Heart left ventricle (tissue), 13 donors: ENCODE data around the gene TBPL2.

Experiments used
- POLR2A ChIP-seq, 2 donors: fragments of 450-650 bp; IDR thresholded peaks; one replicate each; pipeline ENCODE4 v1.6.1; 2017; ENCODE audit warnings: antibody characterized with exemption in 2 of 2, mild to moderate bottlenecking in 2 of 2, moderate library complexity in 2 of 2
- TF ChIP-seq, protein P1 (sequence below), 12 donors: fragments of 200-600 bp; sonication (generic) in 4 of 12; IDR thresholded peaks; one replicate each; pipeline versions ENCODE4 v1.5.0 to v1.8.0; 2018 to 2022; ENCODE audit warnings: antibody characterized with exemption in 12 of 12, mild to moderate bottlenecking in 5 of 12
- donor health status: ischemic (EF 13 %, LVEDD 7.1; RV severe dilation, severe dysfunction).
- donor health status: DM: no; HTN: yes; CAD: no.
- donor health status: DM: no; HTN: no; CAD: no.
- donor health status: ischemic (EF 25% LVEDD 6.9; RV normal size, moderate dysfunction).
- donor health status: ischemic (EF 25% LVEDD 5.7; RV mildly dilated, moderate dysfunction).
- donor health status: ischemic (EF 35%, LVEDD 5.7; RV mildly dilated, moderate dysfunction).
- donor health status: nonischemic (EF 11% LVEDD 7.7; RV severe dilation, severe dysfunction).
- donor health status: DM: yes; HTN: yes; CAD: no.
- donor health status: PGD.
- donor health status: ischemic (EF 29% LVEDD 5.4; RV normal size, mild dysfunction).
- donor health status: nonischemic (EF 23%, LVEDD 6.1; RV moderate dilation, normal function).

DNA sequence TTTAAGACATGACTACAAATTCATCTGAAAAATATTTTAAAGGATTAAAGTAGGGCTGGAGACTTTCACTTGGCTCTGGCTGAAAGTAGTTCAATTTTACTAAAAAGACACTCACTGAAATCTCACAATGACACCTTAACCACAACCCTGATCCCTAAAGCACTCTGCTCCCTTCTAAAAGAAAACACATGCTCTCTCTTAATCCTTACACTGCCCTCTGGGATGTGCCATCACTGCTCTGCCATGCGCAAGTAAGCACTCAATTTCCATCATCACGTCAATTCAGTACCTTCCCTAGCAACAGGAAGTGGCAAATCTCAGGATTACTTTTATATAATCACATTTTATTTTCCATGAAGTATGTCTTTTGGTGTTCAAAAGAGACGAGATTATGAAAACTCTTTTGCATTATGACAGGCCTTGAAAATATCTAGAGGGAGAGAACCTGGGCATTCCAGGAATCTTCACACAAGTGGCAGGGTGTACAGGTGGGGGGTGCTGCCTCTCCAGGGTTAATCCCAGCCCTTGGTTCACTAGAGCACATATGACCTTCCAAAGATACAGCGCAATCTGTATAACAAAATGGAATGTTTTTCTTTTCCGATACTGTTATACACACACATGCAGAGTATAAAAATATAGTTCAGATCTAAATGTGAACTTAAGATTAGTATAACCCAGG lies 36.1 kb downstream of the TBPL2 start:
- TF ChIP-seq, protein P1, sequence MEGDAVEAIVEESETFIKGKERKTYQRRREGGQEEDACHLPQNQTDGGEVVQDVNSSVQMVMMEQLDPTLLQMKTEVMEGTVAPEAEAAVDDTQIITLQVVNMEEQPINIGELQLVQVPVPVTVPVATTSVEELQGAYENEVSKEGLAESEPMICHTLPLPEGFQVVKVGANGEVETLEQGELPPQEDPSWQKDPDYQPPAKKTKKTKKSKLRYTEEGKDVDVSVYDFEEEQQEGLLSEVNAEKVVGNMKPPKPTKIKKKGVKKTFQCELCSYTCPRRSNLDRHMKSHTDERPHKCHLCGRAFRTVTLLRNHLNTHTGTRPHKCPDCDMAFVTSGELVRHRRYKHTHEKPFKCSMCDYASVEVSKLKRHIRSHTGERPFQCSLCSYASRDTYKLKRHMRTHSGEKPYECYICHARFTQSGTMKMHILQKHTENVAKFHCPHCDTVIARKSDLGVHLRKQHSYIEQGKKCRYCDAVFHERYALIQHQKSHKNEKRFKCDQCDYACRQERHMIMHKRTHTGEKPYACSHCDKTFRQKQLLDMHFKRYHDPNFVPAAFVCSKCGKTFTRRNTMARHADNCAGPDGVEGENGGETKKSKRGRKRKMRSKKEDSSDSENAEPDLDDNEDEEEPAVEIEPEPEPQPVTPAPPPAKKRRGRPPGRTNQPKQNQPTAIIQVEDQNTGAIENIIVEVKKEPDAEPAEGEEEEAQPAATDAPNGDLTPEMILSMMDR (IDR thresholded peaks at IDR 0.05): no peak
- no peak for TF ChIP-seq POLR2A (IDR thresholded peaks at IDR 0.05)
